ENCODE measurements around the gene CYP2W1.
"Not testable (repeated sequence)": the region's sequence is repeated elsewhere in the genome, so short reads cannot be mapped to it uniquely, and the experiment has no call there.

Gene CYP2W1

DNA sequence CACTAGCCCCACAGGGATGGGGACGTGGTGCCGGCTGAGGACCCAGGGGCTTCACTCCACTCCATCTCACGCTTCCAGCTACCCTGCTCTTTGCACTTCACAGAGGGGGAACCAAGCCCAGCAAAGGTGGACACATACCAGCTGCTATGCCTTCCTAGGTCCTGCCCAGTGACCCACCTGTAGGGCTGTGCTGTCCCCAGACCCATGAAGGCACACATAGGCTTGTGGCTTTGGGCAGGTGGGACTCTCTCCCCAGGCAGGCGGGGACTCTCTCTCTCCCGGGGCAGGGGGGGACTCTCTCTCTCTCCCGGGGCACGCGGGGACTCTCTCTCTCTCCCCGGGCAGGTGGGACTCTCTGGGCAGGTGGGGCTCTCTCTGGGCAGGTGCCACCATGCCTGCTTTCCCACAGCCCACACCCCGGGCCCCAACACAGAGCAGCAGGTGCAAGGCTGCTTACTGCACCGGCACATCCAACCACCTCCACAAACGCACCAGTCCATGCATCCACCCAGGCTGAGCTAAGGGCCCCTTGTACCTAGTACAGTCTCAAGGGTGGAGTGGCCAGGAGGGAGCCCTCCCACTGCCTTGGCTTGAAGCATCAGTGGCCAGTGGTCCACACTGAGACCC is 47.6 kb downstream of the CYP2W1 start:
- no peak overlapping the region for H3K4me3 ChIP-seq (replicated peaks in 1 of 2; ENCODE audit: low read depth in 2 of 2, low read length in 2 of 2)
- TF ChIP-seq, protein P1, sequence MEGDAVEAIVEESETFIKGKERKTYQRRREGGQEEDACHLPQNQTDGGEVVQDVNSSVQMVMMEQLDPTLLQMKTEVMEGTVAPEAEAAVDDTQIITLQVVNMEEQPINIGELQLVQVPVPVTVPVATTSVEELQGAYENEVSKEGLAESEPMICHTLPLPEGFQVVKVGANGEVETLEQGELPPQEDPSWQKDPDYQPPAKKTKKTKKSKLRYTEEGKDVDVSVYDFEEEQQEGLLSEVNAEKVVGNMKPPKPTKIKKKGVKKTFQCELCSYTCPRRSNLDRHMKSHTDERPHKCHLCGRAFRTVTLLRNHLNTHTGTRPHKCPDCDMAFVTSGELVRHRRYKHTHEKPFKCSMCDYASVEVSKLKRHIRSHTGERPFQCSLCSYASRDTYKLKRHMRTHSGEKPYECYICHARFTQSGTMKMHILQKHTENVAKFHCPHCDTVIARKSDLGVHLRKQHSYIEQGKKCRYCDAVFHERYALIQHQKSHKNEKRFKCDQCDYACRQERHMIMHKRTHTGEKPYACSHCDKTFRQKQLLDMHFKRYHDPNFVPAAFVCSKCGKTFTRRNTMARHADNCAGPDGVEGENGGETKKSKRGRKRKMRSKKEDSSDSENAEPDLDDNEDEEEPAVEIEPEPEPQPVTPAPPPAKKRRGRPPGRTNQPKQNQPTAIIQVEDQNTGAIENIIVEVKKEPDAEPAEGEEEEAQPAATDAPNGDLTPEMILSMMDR (IDR thresholded peaks at IDR 0.05; ENCODE audit: low read depth, low read length) = no peak
- DNase-seq (ENCODE audit: low read depth in 2 of 2) = no peak

GRCh38 chr7:1031716-1032455 is 48.9 kb downstream of the CYP2W1 start:
- H3K4me3 ChIP-seq (replicated peaks in 1 of 2; ENCODE audit: low read depth in 2 of 2, low read length in 2 of 2) = no peak overlapping the region
- DNase-seq (ENCODE audit: low read depth in 2 of 2) = no peak
- TF ChIP-seq, protein P1 (IDR thresholded peaks at IDR 0.05; ENCODE audit: low read depth, low read length) = no peak

- TF ChIP-seq, protein P1 (IDR thresholded peaks at IDR 0.05; ENCODE audit: low read depth, low read length) = no peak
- DNase-seq (ENCODE audit: low read depth in 2 of 2) = no peak
- H3K4me3 ChIP-seq (replicated peaks in 1 of 2; ENCODE audit: low read depth in 2 of 2, low read length in 2 of 2) = no peak overlapping the region
Measured at GRCh38 chr7:1032536-1033181, 49.7 kb downstream of the CYP2W1 start.

- H3K4me3 ChIP-seq (replicated peaks in 1 of 2; ENCODE audit: low read depth in 2 of 2, low read length in 2 of 2) = no peak overlapping the region
- TF ChIP-seq, protein P1 (IDR thresholded peaks at IDR 0.05; ENCODE audit: low read depth, low read length) = no peak
- DNase-seq (ENCODE audit: low read depth in 2 of 2) = no peak
Measured at GRCh38 chr7:1033546-1034145, 50.7 kb downstream of the CYP2W1 start.

DNA sequence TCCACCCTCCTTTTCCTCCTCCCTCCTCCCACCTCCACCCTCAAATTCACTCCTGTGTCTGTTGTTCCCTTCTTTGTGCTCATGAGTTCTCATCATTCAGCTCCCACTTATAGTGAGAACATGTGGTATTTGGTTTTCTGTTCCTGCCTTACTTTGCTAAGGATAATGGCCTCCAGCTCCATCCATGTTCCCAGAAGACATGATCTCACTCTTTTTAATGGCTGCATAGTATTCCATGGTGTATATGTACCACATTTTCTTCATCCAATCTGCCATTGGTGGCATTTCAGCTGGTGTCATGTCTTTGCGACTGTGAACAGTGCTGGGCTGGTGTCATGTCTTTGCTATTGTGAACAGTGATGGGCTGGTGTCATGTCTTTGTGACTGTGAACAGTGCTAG is 51.8 kb downstream of the CYP2W1 start:
- DNase-seq (ENCODE audit: low read depth in 2 of 2); H3K4me3 ChIP-seq (replicated peaks in 1 of 2; ENCODE audit: low read depth in 2 of 2, low read length in 2 of 2): not testable (repeated sequence)

GRCh38 chr7:1036164-1036928 is 53.4 kb downstream of the CYP2W1 start:
- DNase-seq (ENCODE audit: low read depth in 2 of 2); H3K4me3 ChIP-seq (replicated peaks in 1 of 2; ENCODE audit: low read depth in 2 of 2, low read length in 2 of 2): not testable (repeated sequence)

All from cardiac fibroblast (primary cell).